B cell (primary cell): ENCODE measurements around the gene ACMSD. TPM values are rescaled to one million over a fixed set of nuclear protein-coding genes. Genes with fewer than 3 reads are reported as not detected.

Experiments used
- ATAC-seq: fragments of 200-7000 bp; cut with Tn5 transposase; one replicate; pipeline ENCODE4 v1.10.0; 2021; ENCODE audit warnings: low read depth, mild to moderate bottlenecking, moderate number of reproducible peaks, moderate library complexity
- CTCF ChIA-PET: fragments of 350-600 bp; sonication (Branson Sonifier 250); formaldehyde crosslinking; loops from one replicate; lab custom pipeline; 2021; ENCODE audit warnings: antibody characterized with exemption, inconsistent platforms; lab: Charles Lee
- POLR2A ChIA-PET: fragments of 350-600 bp; sonication (Branson Sonifier 250); formaldehyde crosslinking; loops from one replicate; lab custom pipeline; 2021; ENCODE audit warnings: antibody characterized with exemption; lab: Charles Lee
- DNase-seq: peaks from one replicate; pipeline ENCODE4 v3.0.0; 2013
- H2AFZ ChIP-seq: 2 replicates; pipeline ENCODE4 v1.6.1; 2012; ENCODE audit warnings: mild to moderate bottlenecking, low read depth, low read length; ENCODE audit not compliant: insufficient read depth, poor library complexity, severe bottlenecking
- H3K27ac ChIP-seq, 2 donors: 1 replicate in 1 of 2; 2 replicates in 1 of 2; pipeline ENCODE4 v1.5.1; 2012 to 2013; ENCODE audit warnings: low read length in 2 of 2, mild to moderate bottlenecking in 2 of 2, moderate library complexity in 1 of 2
- H3K27me3 ChIP-seq, 4 experiments: fragments of 200-600 bp in 1 of 4; sonication (generic) in 1 of 4; replicated peaks in 1 of 4; 1 replicate in 2 of 4; 2 replicates in 2 of 4; pipeline versions ENCODE4 v1.6.1 to v1.7.0; 2013 to 2016; ENCODE audit warnings: low read length in 3 of 4, mild to moderate bottlenecking in 2 of 4, mixed read lengths in 1 of 4, moderate library complexity in 1 of 4; ENCODE audit not compliant: insufficient read depth in 4 of 4, control insufficient read depth in 3 of 4; ENCODE audit errors: control extremely low read depth in 1 of 4
- H3K36me3 ChIP-seq, 2 experiments: replicated peaks in 1 of 2; 1 replicate in 1 of 2; 2 replicates in 1 of 2; pipeline versions ENCODE4 v1.6.1 to v1.7.1; 2013; ENCODE audit warnings: low read length in 1 of 2; ENCODE audit not compliant: insufficient read depth in 2 of 2, control insufficient read depth in 1 of 2; ENCODE audit errors: control extremely low read depth in 1 of 2, extremely low read depth in 1 of 2
- H3K4me1 ChIP-seq, 2 donors: fragments of 200-600 bp in 1 of 2; sonication (generic) in 1 of 2; 1 replicate in 1 of 2; 2 replicates in 1 of 2; pipeline versions ENCODE4 v1.5.1 to v1.6.1; 2013 to 2017; ENCODE audit warnings: low read length in 2 of 2; ENCODE audit not compliant: control insufficient read depth in 2 of 2, insufficient read depth in 2 of 2
- H3K4me2 ChIP-seq: replicated peaks from 2 replicates; pipeline ENCODE3; 2012; ENCODE audit warnings: mild to moderate bottlenecking, low read depth, low read length; ENCODE audit not compliant: poor library complexity, severe bottlenecking
- H3K4me3 ChIP-seq, 5 experiments: fragments of 200-600 bp in 1 of 5; sonication (generic) in 1 of 5; 1 replicate in 3 of 5; 2 replicates in 2 of 5; pipeline versions ENCODE4 v1.5.1 to v1.7.0; 2011 to 2016; ENCODE audit warnings: low read length in 4 of 5, mild to moderate bottlenecking in 4 of 5, low read depth in 2 of 5, control low read depth in 1 of 5, moderate library complexity in 1 of 5; ENCODE audit not compliant: insufficient read depth in 1 of 5; ENCODE audit errors: control extremely low read depth in 1 of 5, extremely low read depth in 1 of 5
- H3K79me2 ChIP-seq: fragments of 200-600 bp; sonication (generic); one replicate; pipeline ENCODE4 v1.6.0; 2016; ENCODE audit warnings: low read length; ENCODE audit not compliant: control insufficient read depth, insufficient read depth
- H3K9ac ChIP-seq: fragments of 200-600 bp; sonication (generic); 2 replicates; pipeline ENCODE4 v1.6.1; 2017; ENCODE audit warnings: mild to moderate bottlenecking, low read length, moderate library complexity
- H3K9me3 ChIP-seq, 3 donors: one replicate each; pipeline versions ENCODE4 v1.6.1 to v1.7.1; 2013; ENCODE audit warnings: low read length in 2 of 3; ENCODE audit not compliant: control insufficient read depth in 2 of 3, insufficient read depth in 1 of 3; ENCODE audit errors: control extremely low read depth in 1 of 3
- H4K20me1 ChIP-seq: 2 replicates; pipeline ENCODE4 v1.6.0; 2012; ENCODE audit warnings: mild to moderate bottlenecking, low read length; ENCODE audit not compliant: insufficient read depth, control insufficient read depth, poor library complexity, severe bottlenecking
- H3K27ac Mint-ChIP-seq: one replicate; pipeline ENCODE4 v1.8.0; 2021; ENCODE audit warnings: mixed read lengths
- H3K27me3 Mint-ChIP-seq: one replicate; pipeline ENCODE4 v1.8.0; 2021; ENCODE audit warnings: mixed read lengths
- H3K4me1 Mint-ChIP-seq: one replicate; pipeline ENCODE4 v1.8.0; 2021; ENCODE audit warnings: mixed read lengths
- H3K4me3 Mint-ChIP-seq: one replicate; pipeline ENCODE4 v1.8.0; 2021; ENCODE audit warnings: mixed read lengths
- H3K9me3 Mint-ChIP-seq: one replicate; pipeline ENCODE4 v1.8.0; 2022; ENCODE audit warnings: mixed read lengths; ENCODE audit not compliant: insufficient read depth
- CTCF ChIP-seq: fragments of 200-600 bp; IDR thresholded peaks from one replicate; pipeline ENCODE4 v1.8.0; 2022; ENCODE audit warnings: antibody characterized with exemption, mild to moderate bottlenecking
- EZH2 ChIP-seq: IDR thresholded peaks from 2 replicates; pipeline ENCODE4 v1.6.1; 2012; ENCODE audit warnings: borderline replicate concordance, low read depth, mild to moderate bottlenecking, moderate library complexity, low read length; ENCODE audit not compliant: insufficient read depth, poor library complexity, severe bottlenecking
- WGBS: methylation state at CpG from one replicate; pipeline ENCODE4 v1.1.5; 2013; ENCODE audit warnings: missing lambda C conversion rate; ENCODE audit not compliant: insufficient coverage; 5-methylcytosine and 5-hydroxymethylcytosine counted together
- intact Hi-C: fragments of 100-400 bp; cut with micrococcal nuclease; formaldehyde crosslinking; loops from one replicate; pipeline ENCODE4 v1.10.0; 2022
- polyA minus RNA-seq: library from RNA; depleted of rRNA, polyadenylated mRNA; stranded (reverse); fragments of >200 nt; gene quantifications from 2 replicates; pipeline ENCODE4 v1.2.3, GENCODE V29; 2012
- polyA plus RNA-seq: library from polyadenylated mRNA; depleted of rRNA; stranded (reverse); fragments of >200 nt; gene quantifications from 2 replicates; pipeline ENCODE4 v1.2.3, GENCODE V29; 2012
- total RNA-seq, 2 donors: library from RNA; stranded (reverse); fragments of 120-200 nt in 1 of 2; gene quantifications; 1 replicate in 1 of 2; 2 replicates in 1 of 2; pipeline versions ENCODE4 v1.2.3 to v1.2.4, GENCODE V29; 2013 to 2022

ACMSD gene
- total RNA-seq (not detected in 2 replicates), polyA plus RNA-seq (not detected in 2 replicates), polyA minus RNA-seq (not detected in 2 replicates)
- total RNA-seq (2013): not detected

GRCh38 chr2:134838143-134838620 lies at the start of gene ACMSD:
Gene ACMSD, plus strand, starts transcription at chr2:134838616. Its CDS starts 67 bp downstream, at chr2:134838683.
- Histone ChIP-seq H2AFZ (no peak within 1 kb of the TSS), H3K4me3 (no peak within 1 kb of the TSS), H3K4me1 (no peaks in the 10 kb centered on the region), H3K4me2 (no peak within 1 kb of the TSS), H3K27me3 (no peaks in the 10 kb centered on the region), H3K36me3 (no peaks in the 10 kb centered on the region), H3K9me3 (peaks cover 2 to 13% (median 7%) of the 10 kb centered on the region in 3 donors), H3K27ac (no peak within 1 kb of the TSS), H4K20me1 (no peaks in the 10 kb centered on the region), H3K9ac (no peak within 1 kb of the TSS), H3K79me2 (no peaks in the 10 kb centered on the region)
- ChIA-PET CTCF (no interaction called here), POLR2A (no interaction called here)
- Mint-ChIP-seq H3K9me3 (peaks cover 4% of the 10 kb centered on the region), H3K4me3 (no peak within 1 kb of the TSS), H3K27ac (no peak within 1 kb of the TSS), H3K27me3 (peaks cover 10% of the 10 kb centered on the region), H3K4me1 (no peaks in the 10 kb centered on the region)
- intact Hi-C loops: no loop called here
- DNase-seq: no peak
- TF ChIP-seq CTCF: no peak
- no peak for TF ChIP-seq EZH2
- ATAC-seq: no peak

GRCh38 chr2:134790487-134790886 lies 47.9 kb upstream of the ACMSD start:
- no peaks in the 10 kb centered on the region for H3K9me3 Mint-ChIP-seq
- no peak overlapping the region for H3K9ac ChIP-seq
- peaks cover 0 to 3% (median 0%) of the 10 kb centered on the region in 4 experiments for H3K27me3 ChIP-seq
- TF ChIP-seq EZH2 (no peak), CTCF (no peak)
- no peak for ATAC-seq
- no peaks in the 10 kb centered on the region for H3K9me3 ChIP-seq
- ChIA-PET CTCF (no interaction called here), POLR2A (no interaction called here)
- H3K36me3 ChIP-seq: no peaks in the 10 kb centered on the region
- no peaks in the 10 kb centered on the region for H4K20me1 ChIP-seq
- intact Hi-C loops: no loop called here
- no peaks in the 10 kb centered on the region for H3K4me1 ChIP-seq
- no peaks in the 10 kb centered on the region for H3K79me2 ChIP-seq
- WGBS: no CpG with 5 or more reads among the region's 3 CpGs
- DNase-seq: no peak
- H3K27ac Mint-ChIP-seq: no peak overlapping the region
- no peak overlapping the region for H3K4me3 ChIP-seq
- H3K4me1 Mint-ChIP-seq: no peaks in the 10 kb centered on the region
- peaks cover 5% of the 10 kb centered on the region for H3K27me3 Mint-ChIP-seq
- no peak overlapping the region for H3K27ac ChIP-seq
- no peak overlapping the region for H3K4me2 ChIP-seq
- H3K4me3 Mint-ChIP-seq: no peak overlapping the region
- no peak overlapping the region for H2AFZ ChIP-seq
